ENCODE data around the gene WNK4. TPM values are rescaled to one million over a fixed set of nuclear protein-coding genes. Genes with fewer than 3 reads are reported as not detected.

The WNK4 gene
- total and polyA plus RNA-seq, 10 of the 15 experiments (the other 5 are each of a cell fraction or from before 2014, with no cell fraction given): 0.06 to 0.29 (median 0.13) TPM; not detected in 5

DNA sequence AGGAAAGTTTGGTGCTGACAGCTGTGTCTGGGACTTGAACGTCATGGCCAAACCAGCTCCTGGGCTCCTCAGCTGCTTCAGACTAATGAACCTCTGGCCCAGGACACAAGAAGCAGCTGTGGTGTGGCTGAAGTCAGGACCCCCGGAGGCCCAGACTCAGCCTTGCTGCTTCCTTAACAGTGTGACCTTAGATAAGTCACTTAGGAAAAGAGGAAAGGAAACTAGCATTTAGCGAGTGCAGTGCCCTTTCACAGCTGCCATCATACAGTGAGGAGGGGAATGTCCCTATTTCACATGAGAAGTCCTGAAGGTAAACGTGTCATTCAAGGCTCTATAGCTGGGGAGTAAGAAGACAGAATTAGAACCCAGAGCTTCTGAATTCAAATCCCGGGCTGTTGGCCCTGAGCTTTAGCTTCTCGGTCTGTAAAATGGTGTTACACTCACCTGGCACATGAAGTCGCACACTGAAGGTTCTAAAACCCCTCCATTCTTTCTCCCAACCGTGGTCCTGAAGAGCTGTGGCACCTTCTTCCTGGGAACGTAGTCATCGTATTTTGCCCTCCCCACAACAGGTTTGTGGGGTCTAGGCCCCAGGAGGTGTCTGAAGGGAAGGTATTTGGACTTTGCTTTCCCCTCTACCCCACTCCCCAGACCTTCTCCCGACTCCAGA, 20.3 kb upstream of the WNK4 start (continued):
- TF ChIP-seq ZBTB4 (CRISPR knock-in tag; IDR thresholded peaks at IDR 0.05) (no peak), BACH1 (IDR thresholded peaks at IDR 0.05; ENCODE audit: borderline replicate concordance) (no peak; the same call in 1 of the 2 replicates), HDAC2 (IDR thresholded peaks at IDR 0.05) (no peak), RAD51 (IDR thresholded peaks at IDR 0.05) (no peak), TCF7 (IDR thresholded peaks at IDR 0.05; ENCODE audit: borderline replicate concordance) (no peak), LARP7 (IDR thresholded peaks at IDR 0.05) (no peak), ATF7 (IDR thresholded peaks at IDR 0.05; ENCODE audit: low read depth) (peak; percentile 54), NBN (IDR thresholded peaks at IDR 0.05) (0 out of 2 replicates have a peak, but pooled peaks have one; percentile 56), IKZF2 (IDR thresholded peaks at IDR 0.05) (peak; percentile 60 to 62; a peak in 2 of 4 replicates), SIX5 (IDR thresholded peaks at IDR 0.05; ENCODE audit: low read depth, low read length, severe bottlenecking) (no peak), SIN3A (IDR thresholded peaks at IDR 0.05; ENCODE audit: low read depth, low read length) (no peak), NRF1 (conservative IDR thresholded peaks at IDR 0.05; ENCODE audit: low read depth, low read length) (no peak), RELA (IDR thresholded peaks at IDR 0.05; ENCODE audit: borderline replicate concordance, partially characterized antibody) (no peak), FOXK2 (IDR thresholded peaks at IDR 0.05) (no peak)
- TF ChIP-seq, protein P1, sequence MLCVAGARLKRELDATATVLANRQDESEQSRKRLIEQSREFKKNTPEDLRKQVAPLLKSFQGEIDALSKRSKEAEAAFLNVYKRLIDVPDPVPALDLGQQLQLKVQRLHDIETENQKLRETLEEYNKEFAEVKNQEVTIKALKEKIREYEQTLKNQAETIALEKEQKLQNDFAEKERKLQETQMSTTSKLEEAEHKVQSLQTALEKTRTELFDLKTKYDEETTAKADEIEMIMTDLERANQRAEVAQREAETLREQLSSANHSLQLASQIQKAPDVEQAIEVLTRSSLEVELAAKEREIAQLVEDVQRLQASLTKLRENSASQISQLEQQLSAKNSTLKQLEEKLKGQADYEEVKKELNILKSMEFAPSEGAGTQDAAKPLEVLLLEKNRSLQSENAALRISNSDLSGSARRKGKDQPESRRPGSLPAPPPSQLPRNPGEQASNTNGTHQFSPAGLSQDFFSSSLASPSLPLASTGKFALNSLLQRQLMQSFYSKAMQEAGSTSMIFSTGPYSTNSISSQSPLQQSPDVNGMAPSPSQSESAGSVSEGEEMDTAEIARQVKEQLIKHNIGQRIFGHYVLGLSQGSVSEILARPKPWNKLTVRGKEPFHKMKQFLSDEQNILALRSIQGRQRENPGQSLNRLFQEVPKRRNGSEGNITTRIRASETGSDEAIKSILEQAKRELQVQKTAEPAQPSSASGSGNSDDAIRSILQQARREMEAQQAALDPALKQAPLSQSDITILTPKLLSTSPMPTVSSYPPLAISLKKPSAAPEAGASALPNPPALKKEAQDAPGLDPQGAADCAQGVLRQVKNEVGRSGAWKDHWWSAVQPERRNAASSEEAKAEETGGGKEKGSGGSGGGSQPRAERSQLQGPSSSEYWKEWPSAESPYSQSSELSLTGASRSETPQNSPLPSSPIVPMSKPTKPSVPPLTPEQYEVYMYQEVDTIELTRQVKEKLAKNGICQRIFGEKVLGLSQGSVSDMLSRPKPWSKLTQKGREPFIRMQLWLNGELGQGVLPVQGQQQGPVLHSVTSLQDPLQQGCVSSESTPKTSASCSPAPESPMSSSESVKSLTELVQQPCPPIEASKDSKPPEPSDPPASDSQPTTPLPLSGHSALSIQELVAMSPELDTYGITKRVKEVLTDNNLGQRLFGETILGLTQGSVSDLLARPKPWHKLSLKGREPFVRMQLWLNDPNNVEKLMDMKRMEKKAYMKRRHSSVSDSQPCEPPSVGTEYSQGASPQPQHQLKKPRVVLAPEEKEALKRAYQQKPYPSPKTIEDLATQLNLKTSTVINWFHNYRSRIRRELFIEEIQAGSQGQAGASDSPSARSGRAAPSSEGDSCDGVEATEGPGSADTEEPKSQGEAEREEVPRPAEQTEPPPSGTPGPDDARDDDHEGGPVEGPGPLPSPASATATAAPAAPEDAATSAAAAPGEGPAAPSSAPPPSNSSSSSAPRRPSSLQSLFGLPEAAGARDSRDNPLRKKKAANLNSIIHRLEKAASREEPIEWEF (IDR thresholded peaks at IDR 0.05; ENCODE audit: insufficient replicate concordance, low read depth, low read length): no peak
- TF ChIP-seq, protein P2, sequence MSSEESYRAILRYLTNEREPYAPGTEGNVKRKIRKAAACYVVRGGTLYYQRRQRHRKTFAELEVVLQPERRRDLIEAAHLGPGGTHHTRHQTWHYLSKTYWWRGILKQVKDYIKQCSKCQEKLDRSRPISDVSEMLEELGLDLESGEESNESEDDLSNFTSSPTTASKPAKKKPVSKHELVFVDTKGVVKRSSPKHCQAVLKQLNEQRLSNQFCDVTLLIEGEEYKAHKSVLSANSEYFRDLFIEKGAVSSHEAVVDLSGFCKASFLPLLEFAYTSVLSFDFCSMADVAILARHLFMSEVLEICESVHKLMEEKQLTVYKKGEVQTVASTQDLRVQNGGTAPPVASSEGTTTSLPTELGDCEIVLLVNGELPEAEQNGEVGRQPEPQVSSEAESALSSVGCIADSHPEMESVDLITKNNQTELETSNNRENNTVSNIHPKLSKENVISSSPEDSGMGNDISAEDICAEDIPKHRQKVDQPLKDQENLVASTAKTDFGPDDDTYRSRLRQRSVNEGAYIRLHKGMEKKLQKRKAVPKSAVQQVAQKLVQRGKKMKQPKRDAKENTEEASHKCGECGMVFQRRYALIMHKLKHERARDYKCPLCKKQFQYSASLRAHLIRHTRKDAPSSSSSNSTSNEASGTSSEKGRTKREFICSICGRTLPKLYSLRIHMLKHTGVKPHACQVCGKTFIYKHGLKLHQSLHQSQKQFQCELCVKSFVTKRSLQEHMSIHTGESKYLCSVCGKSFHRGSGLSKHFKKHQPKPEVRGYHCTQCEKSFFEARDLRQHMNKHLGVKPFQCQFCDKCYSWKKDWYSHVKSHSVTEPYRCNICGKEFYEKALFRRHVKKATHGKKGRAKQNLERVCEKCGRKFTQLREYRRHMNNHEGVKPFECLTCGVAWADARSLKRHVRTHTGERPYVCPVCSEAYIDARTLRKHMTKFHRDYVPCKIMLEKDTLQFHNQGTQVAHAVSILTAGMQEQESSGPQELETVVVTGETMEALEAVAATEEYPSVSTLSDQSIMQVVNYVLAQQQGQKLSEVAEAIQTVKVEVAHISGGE (CRISPR knock-in tag; IDR thresholded peaks at IDR 0.05): no peak
- TF ChIP-seq, protein P3, sequence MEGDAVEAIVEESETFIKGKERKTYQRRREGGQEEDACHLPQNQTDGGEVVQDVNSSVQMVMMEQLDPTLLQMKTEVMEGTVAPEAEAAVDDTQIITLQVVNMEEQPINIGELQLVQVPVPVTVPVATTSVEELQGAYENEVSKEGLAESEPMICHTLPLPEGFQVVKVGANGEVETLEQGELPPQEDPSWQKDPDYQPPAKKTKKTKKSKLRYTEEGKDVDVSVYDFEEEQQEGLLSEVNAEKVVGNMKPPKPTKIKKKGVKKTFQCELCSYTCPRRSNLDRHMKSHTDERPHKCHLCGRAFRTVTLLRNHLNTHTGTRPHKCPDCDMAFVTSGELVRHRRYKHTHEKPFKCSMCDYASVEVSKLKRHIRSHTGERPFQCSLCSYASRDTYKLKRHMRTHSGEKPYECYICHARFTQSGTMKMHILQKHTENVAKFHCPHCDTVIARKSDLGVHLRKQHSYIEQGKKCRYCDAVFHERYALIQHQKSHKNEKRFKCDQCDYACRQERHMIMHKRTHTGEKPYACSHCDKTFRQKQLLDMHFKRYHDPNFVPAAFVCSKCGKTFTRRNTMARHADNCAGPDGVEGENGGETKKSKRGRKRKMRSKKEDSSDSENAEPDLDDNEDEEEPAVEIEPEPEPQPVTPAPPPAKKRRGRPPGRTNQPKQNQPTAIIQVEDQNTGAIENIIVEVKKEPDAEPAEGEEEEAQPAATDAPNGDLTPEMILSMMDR (IDR thresholded peaks at IDR 0.05 in 2 of 3, conservative IDR thresholded peaks at IDR 0.05 in 1 of 3; ENCODE audit: control insufficient read depth in 2 of 3, extremely low read depth in 1 of 3, insufficient read depth in 1 of 3, low read depth in 3 of 3, low read length in 3 of 3): no peak

Measured in GM12878 (cell line).